Adipocyte (in vitro differentiated cells): Measurements from ENCODE around the gene SIX2.

Experiments used
- DNase-seq: peaks from one replicate; pipeline ENCODE4 v3.0.0-alpha.2; 2015; ENCODE audit warnings: low read depth
- H3K27me3 ChIP-seq: replicated peaks from 2 replicates; pipeline ENCODE4 v1.7.0; 2013; ENCODE audit warnings: mild to moderate bottlenecking, low read length, moderate library complexity; ENCODE audit not compliant: control insufficient read depth, insufficient read depth
- H3K36me3 ChIP-seq: 2 replicates; pipeline ENCODE4 v1.7.0; 2013; ENCODE audit warnings: low read length, mild to moderate bottlenecking, moderate library complexity; ENCODE audit not compliant: control insufficient read depth, insufficient read depth, severe bottlenecking
- H3K4me1 ChIP-seq: 2 replicates; pipeline ENCODE4 v1.7.0; 2013; ENCODE audit warnings: mild to moderate bottlenecking, low read length, moderate library complexity; ENCODE audit not compliant: control insufficient read depth, insufficient read depth
- H3K4me3 ChIP-seq: 2 replicates; pipeline ENCODE4 v1.7.0; 2013; ENCODE audit warnings: mild to moderate bottlenecking, low read length, moderate library complexity
- H3K9ac ChIP-seq: 2 replicates; pipeline ENCODE4 v1.7.0; 2013; ENCODE audit warnings: mild to moderate bottlenecking, low read length, moderate library complexity
- H3K9me3 ChIP-seq: 2 replicates; pipeline ENCODE4 v1.7.0; 2013; ENCODE audit warnings: mild to moderate bottlenecking, low read length, moderate library complexity; ENCODE audit not compliant: control insufficient read depth

The SIX2 gene

DNA sequence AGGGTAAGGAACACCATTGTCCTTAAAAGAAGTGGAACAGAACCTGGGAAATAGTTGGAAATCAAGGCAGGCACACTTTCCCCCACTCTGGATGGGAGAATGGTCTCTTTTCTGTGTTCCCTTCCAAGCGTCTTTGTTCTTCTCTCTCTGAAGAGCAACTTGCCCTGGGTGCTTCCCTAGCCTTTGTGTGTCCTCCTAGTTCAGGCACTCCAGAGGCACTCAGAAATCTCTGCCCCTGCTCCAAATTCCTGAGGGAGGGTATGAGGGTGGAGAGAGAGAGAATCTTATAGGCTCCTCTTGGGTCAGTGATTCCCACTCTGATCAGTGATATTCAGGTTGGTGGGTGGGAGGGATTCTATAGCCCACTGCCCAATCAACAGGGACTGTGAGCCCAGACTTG is 8.8 kb upstream of the SIX2 start:
- Histone ChIP-seq H3K27me3 (peaks cover 22% of the 10 kb centered on the region), H3K4me1 (peaks cover 8% of the 10 kb centered on the region), H3K4me3 (no peak overlapping the region), H3K9ac (no peak overlapping the region), H3K36me3 (no peaks in the 10 kb centered on the region), H3K9me3 (peaks cover 4% of the 10 kb centered on the region)
- DNase-seq: no peak

DNA sequence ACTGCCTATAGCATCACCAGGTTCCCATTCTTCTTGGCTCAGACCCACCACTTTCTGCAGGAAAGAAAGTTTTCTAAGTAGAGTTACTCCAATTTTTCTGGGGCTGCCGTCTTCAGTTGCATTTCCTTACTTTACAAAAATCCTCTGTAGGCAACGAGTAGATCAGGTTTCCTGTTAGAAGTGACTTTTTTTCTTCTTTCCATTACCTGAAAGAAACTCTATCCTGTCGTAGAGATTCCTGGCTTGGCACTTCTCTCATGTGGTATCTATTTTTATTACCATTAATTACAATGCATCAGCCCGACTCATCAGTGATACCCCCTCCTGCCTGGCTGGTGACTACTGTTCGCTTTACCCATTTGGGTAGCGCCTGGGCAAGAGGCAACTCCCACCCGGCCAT is 5.6 kb upstream of the SIX2 start:
- no peak overlapping the region for H3K9ac ChIP-seq
- DNase-seq: no peak
- H3K27me3 ChIP-seq: peaks cover 22% of the 10 kb centered on the region
- no peak overlapping the region for H3K4me3 ChIP-seq
- peaks cover under 1% of the 10 kb centered on the region for H3K9me3 ChIP-seq
- H3K36me3 ChIP-seq: no peaks in the 10 kb centered on the region
- H3K4me1 ChIP-seq: peaks cover 25% of the 10 kb centered on the region

DNA sequence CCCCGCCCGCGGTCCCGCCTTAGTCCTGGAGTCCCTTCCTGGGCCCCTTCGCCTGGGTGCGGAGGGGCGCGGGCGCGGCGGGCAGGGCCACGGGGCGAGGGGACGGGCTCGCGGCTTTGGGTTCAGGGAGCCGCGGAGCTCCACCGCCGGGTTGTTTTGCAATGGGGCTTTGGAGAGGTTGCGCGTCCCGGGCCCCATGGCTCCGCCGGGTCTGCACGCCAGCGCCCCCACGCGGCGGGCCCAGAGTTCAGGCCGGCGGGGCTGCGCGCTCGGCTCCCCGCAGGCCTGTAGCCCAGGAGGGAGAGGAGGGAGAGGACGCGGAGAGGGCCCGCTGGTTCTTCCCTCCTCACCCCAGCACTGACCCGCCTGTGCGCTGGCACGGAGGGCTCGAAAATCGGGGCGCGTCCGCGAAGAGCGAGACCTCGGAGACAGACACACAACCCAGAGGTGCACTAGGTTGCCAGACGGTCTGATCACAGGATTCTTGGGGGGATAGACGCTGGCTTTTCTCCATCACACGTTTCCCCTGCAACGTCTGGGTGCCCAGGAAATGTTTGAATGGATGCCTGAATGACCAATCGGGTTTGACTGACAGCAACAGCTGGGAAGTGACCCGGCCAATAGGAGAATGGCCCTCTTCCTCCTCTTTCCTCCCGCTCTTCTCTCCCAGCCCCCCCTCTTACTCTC is 4.9 kb upstream of the SIX2 start:
- peak; percentile 89 for DNase-seq
- peaks cover 20% of the 10 kb centered on the region for H3K27me3 ChIP-seq

DNA sequence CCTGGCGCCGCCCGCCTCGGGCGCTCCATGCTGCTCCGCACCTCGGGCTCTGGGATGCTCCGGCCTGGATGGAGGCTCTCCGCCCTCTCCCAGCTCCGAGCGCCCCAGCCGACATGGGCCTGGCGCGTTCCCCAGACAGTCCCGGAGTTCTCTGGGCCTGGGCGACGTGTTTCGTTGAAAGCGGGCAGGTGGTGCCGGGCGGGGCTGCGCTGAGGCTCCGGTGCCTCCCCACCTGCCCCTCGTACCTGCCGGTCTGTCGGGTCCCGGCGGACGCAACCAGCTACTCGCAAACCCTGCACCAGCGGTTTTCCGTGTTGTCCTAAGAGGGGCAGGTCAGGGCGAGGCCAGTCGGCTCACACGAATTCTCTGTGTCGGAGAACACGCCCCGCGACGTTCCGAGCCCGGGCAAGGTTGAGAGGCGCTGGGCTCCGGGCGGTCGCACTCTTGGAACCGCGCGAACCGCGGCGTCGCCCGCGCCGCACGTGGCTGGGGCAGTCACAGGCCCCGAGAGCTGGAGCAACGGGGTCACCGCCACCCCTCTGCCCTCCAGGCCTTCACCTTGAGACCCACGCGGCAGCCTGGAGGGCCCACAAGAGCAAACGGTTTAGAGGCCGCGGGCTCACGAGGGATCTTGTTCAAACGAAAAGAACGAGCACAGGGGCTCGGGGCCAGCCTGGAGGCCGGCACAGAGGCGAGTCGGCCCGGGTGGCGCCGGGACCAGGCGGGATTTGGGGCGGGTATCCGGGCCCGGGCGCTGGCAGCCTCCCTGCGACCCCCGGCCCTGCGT is 4.2 kb upstream of the SIX2 start:
- Histone ChIP-seq H3K36me3 (no peaks in the 10 kb centered on the region), H3K9me3 (no peaks in the 10 kb centered on the region), H3K9ac (peak overlapping the region; percentile 84), H3K4me3 (peak overlapping the region; percentile 82), H3K27me3 (peaks cover 18% of the 10 kb centered on the region), H3K4me1 (peaks cover 25% of the 10 kb centered on the region)
- DNase-seq: no peak

More for the DNA sequence above, 4.9 kb upstream of the SIX2 start:
- Histone ChIP-seq H3K9ac (peak overlapping the region; percentile 84), H3K4me1 (peaks cover 25% of the 10 kb centered on the region), H3K4me3 (peak overlapping the region; percentile 82), H3K9me3 (no peaks in the 10 kb centered on the region), H3K36me3 (no peaks in the 10 kb centered on the region)

DNA sequence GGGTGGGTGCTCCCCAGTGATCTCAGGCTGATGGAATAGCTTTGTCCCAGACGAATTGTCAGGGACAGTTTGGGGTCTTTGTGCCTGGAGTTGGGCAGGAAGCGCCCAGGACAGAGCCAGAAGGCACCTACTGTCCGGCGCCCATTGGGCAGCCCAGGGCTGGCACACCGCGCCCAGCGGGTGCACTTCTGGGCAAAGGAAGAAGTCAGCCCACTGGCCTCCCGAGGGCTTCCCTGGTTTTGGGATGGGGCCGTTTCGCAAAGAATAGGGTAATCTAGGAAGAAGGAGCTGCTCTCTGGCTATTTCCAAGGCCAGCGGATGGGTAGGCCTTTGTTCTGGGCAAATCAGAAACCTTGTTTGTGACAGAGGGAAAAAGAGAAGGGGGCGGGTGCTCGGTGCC is 3.5 kb upstream of the SIX2 start:
- H3K9ac ChIP-seq: no peak overlapping the region
- H3K9me3 ChIP-seq: no peaks in the 10 kb centered on the region
- DNase-seq: no peak
- no peaks in the 10 kb centered on the region for H3K36me3 ChIP-seq
- H3K4me3 ChIP-seq: no peak overlapping the region
- H3K4me1 ChIP-seq: peaks cover 25% of the 10 kb centered on the region
- peaks cover 14% of the 10 kb centered on the region for H3K27me3 ChIP-seq

DNA sequence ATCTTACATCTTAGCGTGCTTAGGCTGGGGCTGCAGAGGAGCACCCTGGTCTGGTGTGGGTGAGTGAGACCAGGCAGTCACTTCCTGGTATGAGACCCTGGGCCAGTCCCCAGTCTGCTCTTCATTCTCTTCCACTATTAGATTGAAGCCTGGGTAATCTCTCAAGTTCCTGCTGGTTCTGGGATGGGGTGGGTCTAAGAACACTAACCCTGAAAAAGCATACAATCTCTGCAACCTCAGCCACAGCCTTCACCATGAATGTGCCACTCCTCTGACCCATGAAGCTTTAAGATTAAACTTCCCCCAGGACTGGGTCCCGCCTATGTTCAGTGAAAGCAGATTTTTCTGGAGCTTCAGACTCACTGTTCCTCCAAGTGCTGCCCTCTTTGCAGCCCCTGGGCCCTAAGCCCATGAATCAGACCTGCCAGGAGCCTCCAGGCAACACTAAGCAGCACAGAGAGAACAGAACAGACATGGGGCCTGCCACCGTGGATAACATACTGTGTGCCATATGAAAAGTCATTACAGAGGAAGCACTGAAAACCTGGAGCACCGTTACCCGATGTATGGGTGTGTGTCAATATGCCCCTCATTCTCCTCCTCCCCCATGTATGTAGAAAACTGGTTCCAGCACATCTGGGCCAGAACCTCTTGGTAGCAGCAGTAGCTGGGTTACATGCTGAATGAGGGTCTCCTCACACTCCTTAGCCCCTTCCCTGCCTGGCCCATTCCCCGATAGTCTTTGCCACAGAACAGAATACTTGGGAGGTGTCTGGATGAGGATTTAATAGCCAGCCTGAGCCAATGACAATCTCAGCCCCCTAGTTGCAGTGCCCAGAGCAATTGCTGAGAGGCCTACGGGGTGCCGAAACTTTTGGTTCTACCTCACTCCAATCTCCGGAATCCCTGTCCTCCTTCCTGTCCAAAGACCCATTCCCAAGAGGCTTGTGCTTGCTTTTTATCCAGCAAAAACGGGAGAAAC is 2.7 kb upstream of the SIX2 start:
- peak; percentile 66 for DNase-seq
- Histone ChIP-seq H3K36me3 (no peaks in the 10 kb centered on the region), H3K9me3 (no peaks in the 10 kb centered on the region), H3K27me3 (peaks cover 5% of the 10 kb centered on the region), H3K4me3 (no peak overlapping the region), H3K4me1 (peaks cover 29% of the 10 kb centered on the region), H3K9ac (no peak overlapping the region)

DNA sequence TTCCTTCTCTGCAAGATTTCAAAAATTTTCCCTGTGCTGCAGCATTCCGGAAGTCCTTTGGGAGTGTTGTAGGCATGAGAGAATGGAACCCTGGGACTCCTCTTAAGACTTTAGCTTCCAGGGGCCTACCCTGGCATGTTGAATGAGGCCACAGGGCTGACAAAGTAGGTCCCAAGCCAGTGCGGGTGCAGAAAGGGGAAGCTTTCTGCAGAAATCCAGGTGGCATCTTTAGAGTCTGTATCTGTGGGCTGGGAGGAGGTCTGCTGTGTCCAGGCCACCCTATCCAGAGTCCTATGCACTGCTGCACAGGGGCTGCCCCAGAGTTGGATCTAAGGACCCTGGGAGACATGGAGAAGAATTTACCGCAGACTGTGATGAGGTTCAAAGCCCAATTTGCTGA is 1.9 kb upstream of the SIX2 start:
- H3K4me1 ChIP-seq: peaks cover 29% of the 10 kb centered on the region
- H3K9me3 ChIP-seq: no peaks in the 10 kb centered on the region
- H3K9ac ChIP-seq: peak overlapping the region; percentile 89
- no peak for DNase-seq
- peak overlapping the region; percentile 90 for H3K4me3 ChIP-seq
- no peaks in the 10 kb centered on the region for H3K36me3 ChIP-seq
- peaks cover 2% of the 10 kb centered on the region for H3K27me3 ChIP-seq

DNA sequence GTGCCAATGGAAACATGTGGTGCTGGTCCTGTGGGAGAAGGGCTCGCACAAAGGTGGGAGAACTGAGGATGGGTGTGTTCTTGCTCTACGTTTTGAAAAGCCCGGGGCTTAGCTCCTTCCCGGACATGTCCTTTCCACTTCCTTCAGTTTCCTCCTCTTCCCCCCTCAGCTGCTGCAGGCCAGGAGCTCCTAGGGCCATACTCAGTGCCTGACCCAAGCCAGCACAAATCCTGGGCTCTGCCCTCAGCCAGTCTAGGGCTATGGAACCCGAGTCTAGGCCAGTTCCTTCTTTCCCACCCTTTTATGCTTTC is 1.4 kb upstream of the SIX2 start:
- H3K9ac ChIP-seq: peak overlapping the region; percentile 89
- no peaks in the 10 kb centered on the region for H3K36me3 ChIP-seq
- peak; percentile 44 for DNase-seq
- H3K9me3 ChIP-seq: no peaks in the 10 kb centered on the region
- no peaks in the 10 kb centered on the region for H3K27me3 ChIP-seq
- peak overlapping the region; percentile 90 for H3K4me3 ChIP-seq
- H3K4me1 ChIP-seq: peaks cover 29% of the 10 kb centered on the region

DNA sequence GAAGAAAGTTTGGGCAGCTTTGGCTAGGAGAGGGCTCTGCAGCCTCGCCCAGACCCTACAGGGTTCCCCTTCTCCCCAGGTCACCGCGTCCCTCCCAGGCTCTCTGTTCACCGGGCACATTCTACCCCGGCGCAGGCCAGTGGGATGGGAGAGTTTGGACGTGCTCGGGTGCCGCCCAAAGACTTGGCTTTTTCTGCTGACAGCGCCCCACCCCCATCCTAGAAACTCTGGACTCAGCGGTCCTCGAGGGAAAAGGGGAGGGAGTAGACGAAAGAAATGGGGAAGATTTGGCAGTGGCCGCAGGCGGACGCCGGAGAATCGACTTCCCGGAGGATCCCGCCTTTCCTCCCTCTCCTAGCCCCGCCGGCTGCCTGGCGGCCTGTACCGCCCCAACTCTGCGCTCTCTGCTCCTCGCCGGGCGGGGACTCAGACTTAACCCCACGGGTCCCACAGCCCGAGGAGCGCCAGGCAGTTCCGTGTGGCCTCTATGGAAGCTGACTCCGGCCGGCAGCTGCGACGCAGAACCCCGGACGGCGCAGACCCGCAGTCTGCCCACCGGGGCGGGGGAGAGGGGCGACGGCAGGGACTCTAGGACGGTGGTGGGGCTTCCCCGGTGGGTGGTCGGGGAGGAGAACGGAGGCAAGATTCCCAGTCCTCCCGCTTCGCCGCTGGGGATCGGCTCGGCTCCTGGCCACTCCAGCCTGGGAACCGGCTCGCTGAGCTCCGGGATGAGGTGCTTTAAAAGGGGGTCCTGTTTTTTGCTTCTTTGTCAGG is 863 bp upstream of the SIX2 start:
- peaks cover 29% of the 10 kb centered on the region for H3K4me1 ChIP-seq
- H3K36me3 ChIP-seq: no peaks in the 10 kb centered on the region
- peak; percentile 92 for DNase-seq
- H3K9ac ChIP-seq: peak overlapping the region; percentile 89
- peak overlapping the region; percentile 90 for H3K4me3 ChIP-seq
- H3K27me3 ChIP-seq: no peaks in the 10 kb centered on the region
- H3K9me3 ChIP-seq: no peaks in the 10 kb centered on the region

DNA sequence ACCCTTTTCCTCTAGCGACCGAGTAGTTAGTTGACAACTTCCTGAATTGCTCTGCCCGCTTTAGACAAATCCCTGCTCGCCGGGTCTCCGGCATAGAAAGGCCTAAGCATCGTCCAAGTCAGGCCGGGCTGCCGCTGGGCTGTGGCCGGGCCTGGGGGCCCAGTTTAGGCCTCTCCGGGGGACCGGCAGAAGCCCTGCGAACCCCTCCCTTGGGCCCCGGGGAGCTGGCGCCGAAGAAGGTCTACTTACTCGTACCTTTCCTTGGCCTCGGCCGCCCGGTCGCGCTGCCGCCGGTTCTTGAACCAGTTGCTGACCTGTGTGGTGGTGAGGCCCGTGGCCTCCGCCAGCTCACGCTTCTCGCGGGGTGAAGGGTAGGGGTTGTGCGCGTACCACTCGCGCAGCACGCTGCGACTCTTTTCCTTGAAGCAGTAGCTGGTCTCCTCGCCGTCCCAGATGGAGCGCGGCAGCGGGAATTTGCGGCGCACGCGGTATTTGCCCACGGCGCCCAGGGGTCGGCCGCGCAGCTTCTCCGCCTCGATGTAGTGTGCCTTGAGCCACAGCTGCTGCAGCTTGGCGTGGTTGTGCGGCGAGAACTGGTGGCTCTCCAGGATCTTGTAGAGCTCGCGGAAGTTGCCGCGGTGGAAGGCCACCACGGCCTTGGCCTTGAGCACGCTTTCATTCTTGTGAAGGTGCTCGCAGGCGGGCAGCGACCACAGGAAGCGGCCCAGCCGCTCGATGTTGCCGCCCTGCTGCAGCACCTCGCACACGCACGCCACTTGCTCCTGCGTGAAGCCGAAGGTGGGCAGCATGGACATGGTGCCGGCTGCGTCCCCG is 739 bp downstream of the SIX2 start:
- Histone ChIP-seq H3K4me1 (peaks cover 24% of the 10 kb centered on the region), H3K9ac (peak overlapping the region; percentile 85), H3K9me3 (no peaks in the 10 kb centered on the region), H3K27me3 (no peaks in the 10 kb centered on the region), H3K36me3 (peaks cover 3% of the 10 kb centered on the region), H3K4me3 (peak overlapping the region; percentile 83)
- no peak for DNase-seq
